GM12892 (cell line): ENCODE measurements around the gene ABLIM2.
A peak's percentile ranks its signal among the peaks of the same experiment; 100 is the strongest.

Experiments
- DNase-seq: peaks from one replicate; pipeline ENCODE4 v3.0.0; 2011; ENCODE audit not compliant: insufficient read length
- FAIRE-seq: peaks from 2 replicates; lab custom pipeline; 2011; peaks lifted over from hg19 to GRCh38; lab: Jason Lieb, UNC
- POLR2A ChIP-seq: IDR thresholded peaks from 2 replicates; pipeline ENCODE4 v1.6.1; 2011; ENCODE audit warnings: low read depth, low read length, control low read depth
- POLR2AphosphoS5 ChIP-seq: IDR thresholded peaks from 2 replicates; pipeline ENCODE4 v1.6.1; 2011; ENCODE audit warnings: low read depth, low read length, control low read depth
- TAF1 ChIP-seq: IDR thresholded peaks from 2 replicates; pipeline ENCODE4 v1.6.1; 2011; ENCODE audit warnings: low read depth, mild to moderate bottlenecking, control low read depth, low read length, borderline replicate concordance

ABLIM2 gene

DNA sequence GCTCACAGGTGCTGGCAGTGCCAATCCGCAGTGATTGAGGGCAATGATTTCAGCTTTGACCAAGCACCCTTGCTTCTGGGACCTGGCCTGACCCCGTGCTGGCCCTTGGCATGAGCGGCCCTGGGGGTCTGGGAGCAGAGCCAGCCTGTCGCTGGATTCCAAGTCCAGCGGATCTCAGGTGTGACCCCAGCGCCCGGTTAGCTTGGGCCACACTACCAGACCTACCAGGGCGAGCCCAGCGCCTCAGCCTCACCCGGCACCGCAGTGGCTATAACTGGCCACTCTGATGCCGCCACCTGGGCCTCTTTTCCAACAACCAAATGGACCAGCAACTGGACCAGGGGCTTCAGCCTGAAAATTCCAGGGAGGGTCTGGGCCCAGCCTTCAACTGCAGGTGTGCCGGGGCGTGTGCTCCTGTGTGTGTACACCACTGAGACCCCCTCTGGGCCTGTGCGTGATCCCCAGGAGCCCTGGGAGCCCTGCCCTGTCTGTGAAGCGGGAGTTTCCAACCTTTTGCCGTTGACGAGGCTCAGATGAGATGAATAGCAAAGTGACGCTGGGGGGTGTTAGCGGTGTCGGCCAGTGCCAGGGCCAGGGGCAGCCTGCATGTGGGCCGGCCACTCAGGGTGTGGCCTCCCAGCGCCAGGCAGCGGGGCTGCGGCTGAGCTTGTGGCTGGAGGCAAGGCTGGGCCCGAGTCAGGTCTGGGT is 41.1 kb upstream of the ABLIM2 start:
- TF ChIP-seq POLR2A (no peak; the same call in 1 of the 2 replicates), POLR2AphosphoS5 (no peak), TAF1 (no peak)
- FAIRE-seq (no peak), DNase-seq (no peak)

- TF ChIP-seq POLR2AphosphoS5 (peak; percentile 60), TAF1 (no peak), POLR2A (peak; percentile 72; the same call in 1 of the 2 replicates)
- peak; percentile 98 for FAIRE-seq
- peak; percentile 95 for DNase-seq
Measured at GRCh38 chr4:8198906-8199593, 40.4 kb upstream of the ABLIM2 start, which contains the start of gene SH3TC1. Gene SH3TC1, plus strand, starts transcription at chr4:8199290. Its CDS starts 5,905 bp downstream, at chr4:8205195.

DNA sequence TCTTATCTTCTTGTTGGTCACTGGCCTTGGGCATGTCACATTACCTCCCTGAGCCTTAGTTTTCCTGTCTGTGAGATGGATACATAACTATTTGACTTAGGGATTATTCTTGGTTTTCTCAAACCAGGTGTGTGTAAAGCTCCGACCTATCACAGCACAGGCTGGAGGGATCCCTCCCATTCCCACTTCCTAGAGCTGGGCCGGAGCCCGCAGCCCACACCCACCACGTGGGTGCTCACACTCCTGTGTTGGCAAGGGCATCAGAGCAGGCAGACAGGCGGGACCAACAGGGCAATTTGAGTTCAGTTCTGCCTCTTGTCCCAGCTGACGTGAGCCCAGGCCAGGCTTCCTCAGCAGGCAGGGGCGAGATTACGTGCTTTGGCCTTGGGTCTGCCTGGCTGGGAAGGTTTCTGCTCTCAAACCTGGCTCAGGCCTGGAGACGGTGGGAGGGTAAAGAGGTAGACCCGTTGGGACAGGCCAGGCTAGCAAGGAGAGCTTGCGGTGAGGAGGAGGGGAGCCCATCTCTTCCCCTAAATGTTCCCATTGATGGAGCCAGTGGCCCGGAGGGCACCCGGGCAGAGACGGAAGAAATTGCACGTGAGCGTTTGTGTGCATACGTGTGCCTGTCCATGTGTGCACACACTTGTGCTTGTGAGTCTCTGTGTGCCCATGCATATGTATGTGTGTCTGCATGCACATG is 39.7 kb upstream of the ABLIM2 start:
- no peak for DNase-seq
- no peak for TF ChIP-seq POLR2A
- TF ChIP-seq TAF1 = no peak
- no peak for TF ChIP-seq POLR2AphosphoS5
- peak; percentile 42 for FAIRE-seq

GRCh38 chr4:8197521-8197920 is 38.9 kb upstream of the ABLIM2 start:
- FAIRE-seq (no peak), DNase-seq (no peak)
- TF ChIP-seq POLR2AphosphoS5 = no peak
- no peak for TF ChIP-seq TAF1
- TF ChIP-seq POLR2A = no peak

GRCh38 chr4:8195841-8196458 is 37.3 kb upstream of the ABLIM2 start:
- no peak for FAIRE-seq
- TF ChIP-seq POLR2AphosphoS5 (no peak), TAF1 (no peak), POLR2A (no peak)
- no peak for DNase-seq

- no peak for DNase-seq
- no peak for FAIRE-seq
- no peak for TF ChIP-seq POLR2A
- TF ChIP-seq TAF1 = no peak
- TF ChIP-seq POLR2AphosphoS5 = no peak
Measured at GRCh38 chr4:8195431-8195830, 36.8 kb upstream of the ABLIM2 start.

DNA sequence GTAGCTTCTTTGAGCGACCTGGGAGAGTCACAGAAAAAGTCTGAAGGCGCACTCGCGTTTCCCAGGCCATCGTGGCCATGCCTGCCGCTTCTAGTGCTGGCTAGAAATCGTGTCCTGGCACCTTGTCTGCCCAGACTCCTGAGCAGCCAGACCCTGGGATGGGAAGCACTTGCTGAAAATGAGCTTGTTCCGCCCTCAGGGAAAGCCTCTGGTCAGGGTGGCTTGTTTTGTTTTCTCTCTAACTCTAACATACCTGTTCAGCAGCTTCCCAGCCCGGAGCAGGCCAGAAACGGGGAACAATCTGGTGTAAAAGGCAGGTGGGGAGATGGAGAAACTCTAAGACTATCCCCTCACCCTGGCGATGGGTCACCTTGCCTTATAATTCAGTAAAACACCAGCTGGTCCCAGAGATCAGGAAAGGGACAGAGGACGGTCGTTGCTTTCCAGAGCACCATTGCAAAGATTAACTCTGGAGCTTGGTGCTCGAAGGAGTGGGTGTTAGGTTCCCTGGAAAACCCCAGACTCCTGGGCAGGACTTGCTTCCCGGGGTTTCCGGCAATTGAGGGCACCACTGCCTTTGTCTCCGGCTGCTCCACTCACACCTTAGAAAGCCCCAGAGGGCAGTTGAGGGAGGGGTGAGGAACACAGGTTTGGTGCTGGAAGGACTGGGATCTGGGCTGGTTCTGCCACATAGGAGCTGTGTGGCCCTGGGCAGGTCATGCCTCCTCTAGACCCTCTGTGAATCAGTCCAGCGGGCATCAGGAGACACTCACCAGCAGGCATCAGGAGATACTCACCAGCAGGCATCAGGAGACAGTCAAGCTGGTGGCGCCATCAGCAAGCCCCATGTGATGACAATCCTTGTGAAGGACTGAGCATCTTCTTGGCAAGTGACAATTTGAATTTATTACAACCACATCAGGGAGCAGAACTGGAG is 36.0 kb upstream of the ABLIM2 start:
- TF ChIP-seq POLR2A (no peak), TAF1 (no peak), POLR2AphosphoS5 (no peak)
- DNase-seq (no peak), FAIRE-seq (peak; percentile 30)

DNA sequence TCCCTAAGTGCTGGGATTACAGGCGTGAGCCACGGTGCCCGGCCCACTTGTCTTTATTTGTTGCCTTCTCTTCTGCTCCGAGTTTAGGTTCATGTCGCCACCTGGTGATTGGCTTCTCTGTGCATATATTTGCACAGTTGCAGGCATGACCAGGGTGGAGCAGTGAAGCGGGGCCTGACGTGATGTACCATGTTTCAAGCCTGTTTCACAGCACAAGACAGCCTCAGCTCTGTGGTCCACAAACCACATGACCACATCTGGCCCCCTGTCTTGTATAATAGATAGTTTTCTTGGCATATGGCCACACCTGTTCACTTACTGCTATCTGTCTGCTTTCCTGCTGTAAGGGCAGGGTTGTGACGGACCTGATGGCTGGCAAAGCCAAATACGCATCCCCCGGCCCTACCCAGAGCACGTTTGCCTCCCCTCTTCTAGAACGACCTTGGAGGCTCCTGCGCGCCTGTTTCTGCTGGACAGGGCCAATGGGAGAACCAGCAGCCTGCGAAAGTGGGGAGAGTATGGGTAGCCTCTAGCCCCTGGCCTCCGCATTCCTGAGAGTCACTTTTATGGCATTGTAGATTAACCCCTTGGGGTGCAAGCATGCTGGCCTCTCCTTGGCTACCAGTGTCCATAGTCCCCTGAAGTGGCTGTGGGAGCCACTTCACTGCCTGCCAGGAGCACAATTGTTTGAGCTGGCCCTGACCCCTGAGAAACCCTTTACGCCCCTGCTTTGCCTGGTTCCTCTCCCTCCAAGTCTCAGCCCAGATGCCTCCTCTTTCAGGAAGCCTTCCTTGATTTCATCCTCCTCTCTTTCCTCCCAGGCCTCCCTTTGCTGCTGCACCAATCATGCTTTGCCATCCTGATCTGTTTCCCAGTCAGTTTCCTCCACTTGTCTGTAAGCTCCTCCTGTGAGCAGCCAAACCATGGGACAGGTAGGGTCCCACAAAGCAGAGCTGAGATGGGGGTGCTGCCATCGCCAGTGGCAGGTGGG is 34.4 kb upstream of the ABLIM2 start:
- TF ChIP-seq POLR2AphosphoS5 = no peak
- TF ChIP-seq POLR2A = no peak
- TF ChIP-seq TAF1 = no peak
- peak; percentile 90 for FAIRE-seq
- peak; percentile 64 for DNase-seq

DNA sequence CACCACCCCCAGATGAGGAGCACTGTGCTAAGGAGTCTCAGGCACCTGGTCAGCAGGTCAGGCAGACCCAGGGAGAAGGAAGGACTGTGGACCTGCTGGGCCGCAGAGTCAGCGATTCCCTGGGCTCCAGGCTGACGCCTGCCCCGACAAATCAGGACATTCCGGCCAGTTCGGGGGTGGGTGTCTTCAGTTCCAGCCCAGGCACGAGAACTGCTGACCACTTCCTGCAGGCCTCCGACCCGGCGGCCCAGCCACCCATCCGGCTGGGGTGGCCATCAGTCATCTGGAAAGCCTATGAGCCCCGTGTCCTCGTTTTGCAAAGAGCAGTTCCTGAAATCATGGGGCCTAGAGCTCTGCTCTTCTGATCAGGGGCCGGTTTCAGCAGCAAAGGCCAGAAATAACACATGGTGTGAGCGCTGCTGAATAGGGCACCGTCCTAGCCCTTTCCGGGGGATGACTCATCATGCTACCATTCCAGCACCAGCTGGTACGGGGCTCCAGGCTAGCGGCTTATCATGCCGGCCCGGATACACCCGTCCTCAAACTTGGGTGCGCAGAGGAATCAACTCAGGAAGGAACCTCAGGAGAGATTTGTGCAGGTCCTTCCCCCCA is 32.6 kb upstream of the ABLIM2 start:
- FAIRE-seq = peak; percentile 75
- TF ChIP-seq TAF1 = no peak
- no peak for TF ChIP-seq POLR2AphosphoS5
- no peak for TF ChIP-seq POLR2A
- DNase-seq = peak; percentile 69
